Measurements from ENCODE around the gene OPCML.
A peak's percentile ranks its signal among the peaks of the same experiment; 100 is the strongest.

Gene OPCML

DNA sequence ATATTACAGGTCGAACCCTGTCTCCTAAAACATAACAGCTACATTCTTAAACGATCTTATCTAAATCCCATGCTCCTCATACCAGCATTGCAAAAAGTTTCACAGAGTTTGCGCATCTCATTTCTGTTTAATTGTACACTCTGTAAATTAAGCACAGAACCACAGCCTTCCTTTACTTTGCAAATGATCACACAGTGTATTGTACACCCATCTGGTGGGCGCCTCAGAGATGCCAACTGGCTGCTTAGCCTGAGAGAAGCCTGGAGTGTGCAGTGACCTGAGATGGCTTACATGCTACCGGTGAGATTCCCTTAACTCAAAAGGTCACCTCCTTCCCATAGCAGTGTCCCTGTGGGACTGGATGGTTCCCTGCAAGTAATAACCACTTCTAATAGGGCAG is 1077.3 kb downstream of the OPCML start:
- H3K4me1 ChIP-seq (ENCODE audit: control insufficient read depth in 2 of 2, insufficient read depth in 1 of 2, low read depth in 1 of 2, low read length in 2 of 2) = peaks cover 14 to 22% of the 10 kb centered on the region in 2 donors
- H3K4me3 ChIP-seq (ENCODE audit: low read length in 2 of 2) = no peak overlapping the region
- no peak overlapping the region for H2BK12ac ChIP-seq (ENCODE audit: low read length)
- H3K27ac ChIP-seq (replicated peaks; ENCODE audit: low read length) = no peak overlapping the region
- no peak for DNase-seq (ENCODE audit: low spot score)
- no peak overlapping the region for H4K8ac ChIP-seq (ENCODE audit: low read depth, low read length)
- H3K4me2 ChIP-seq (ENCODE audit: insufficient read depth, low read length, poor library complexity, severe bottlenecking) = no peak overlapping the region
- H3K4ac ChIP-seq (ENCODE audit: low read length) = no peak overlapping the region
- no peak overlapping the region for H3K23ac ChIP-seq (ENCODE audit: low read depth, low read length, poor library complexity)
- no peak overlapping the region for H2BK120ac ChIP-seq (ENCODE audit: low read depth, low read length)
- no peaks in the 10 kb centered on the region for H3K79me1 ChIP-seq (ENCODE audit: low read depth, low read length)
- H3K18ac ChIP-seq (ENCODE audit: low read length) = no peak overlapping the region
- no peak overlapping the region for H2AK5ac ChIP-seq (ENCODE audit: low read depth, low read length)
- H3K14ac ChIP-seq (ENCODE audit: low read length) = no peak overlapping the region
- H3K9ac ChIP-seq (ENCODE audit: low read depth, low read length, poor library complexity) = no peak overlapping the region
- H2BK5ac ChIP-seq (ENCODE audit: low read length) = no peak overlapping the region
- H3K36me3 ChIP-seq (replicated peaks in 1 of 2; ENCODE audit: control insufficient read depth in 2 of 2, insufficient read depth in 2 of 2, low read length in 2 of 2) = no peaks in the 10 kb centered on the region
- H3K9me3 ChIP-seq (replicated peaks in 1 of 2; ENCODE audit: control insufficient read depth in 2 of 2, insufficient read depth in 1 of 2, low read depth in 1 of 2, low read length in 2 of 2) = no peaks in the 10 kb centered on the region
- no peaks in the 10 kb centered on the region for H3K27me3 ChIP-seq (ENCODE audit: control insufficient read depth in 3 of 3, insufficient read depth in 3 of 3, low read depth in 1 of 3, low read length in 3 of 3)
- no CpG with 5 or more reads among the region's 5 CpGs for WGBS, 2 donors (ENCODE audit: extremely low coverage in 2 of 2, insufficient read length in 2 of 2, insufficient replicate concordance in 1 of 2)
- H4K91ac ChIP-seq (ENCODE audit: low read depth, low read length, poor library complexity) = no peak overlapping the region
- H2BK15ac ChIP-seq (ENCODE audit: low read length) = no peak overlapping the region
- no peak overlapping the region for H2AFZ ChIP-seq (ENCODE audit: low read length)

DNA sequence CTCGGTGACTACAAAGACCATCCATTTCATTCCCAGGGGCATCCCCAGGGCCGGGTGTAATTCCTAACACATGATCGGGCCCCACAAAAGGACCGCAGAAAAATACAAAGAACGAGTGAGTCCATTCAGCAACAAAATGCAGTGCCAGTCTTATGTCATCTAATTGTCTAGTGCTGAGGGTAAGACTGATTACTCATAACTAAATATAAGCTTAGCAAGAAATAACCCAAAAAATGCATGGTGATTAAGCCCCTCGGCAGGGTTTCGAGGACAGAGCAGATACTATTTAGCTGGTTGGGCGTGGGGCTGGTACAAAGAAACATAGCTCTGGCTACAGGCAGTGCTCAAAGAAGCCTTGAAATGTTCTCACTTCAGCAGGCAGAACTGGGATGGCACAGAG is 1078.9 kb downstream of the OPCML start:
- H3K27me3 ChIP-seq (ENCODE audit: control insufficient read depth in 3 of 3, insufficient read depth in 3 of 3, low read depth in 1 of 3, low read length in 3 of 3) = no peaks in the 10 kb centered on the region
- no peak overlapping the region for H2AK5ac ChIP-seq (ENCODE audit: low read depth, low read length)
- no peak overlapping the region for H3K4me2 ChIP-seq (ENCODE audit: insufficient read depth, low read length, poor library complexity, severe bottlenecking)
- H4K8ac ChIP-seq (ENCODE audit: low read depth, low read length) = no peak overlapping the region
- no peak overlapping the region for H2BK12ac ChIP-seq (ENCODE audit: low read length)
- DNase-seq (ENCODE audit: low spot score) = no peak
- H3K14ac ChIP-seq (ENCODE audit: low read length) = no peak overlapping the region
- H3K27ac ChIP-seq (replicated peaks; ENCODE audit: low read length) = no peak overlapping the region
- H3K9me3 ChIP-seq (replicated peaks in 1 of 2; ENCODE audit: control insufficient read depth in 2 of 2, insufficient read depth in 1 of 2, low read depth in 1 of 2, low read length in 2 of 2) = no peaks in the 10 kb centered on the region
- no peak overlapping the region for H3K4me3 ChIP-seq (ENCODE audit: low read length in 2 of 2)
- no peak overlapping the region for H2BK5ac ChIP-seq (ENCODE audit: low read length)
- H2AFZ ChIP-seq (ENCODE audit: low read length) = no peak overlapping the region
- H3K18ac ChIP-seq (ENCODE audit: low read length) = no peak overlapping the region
- H3K36me3 ChIP-seq (replicated peaks in 1 of 2; ENCODE audit: control insufficient read depth in 2 of 2, insufficient read depth in 2 of 2, low read length in 2 of 2) = no peaks in the 10 kb centered on the region
- no peaks in the 10 kb centered on the region for H3K79me1 ChIP-seq (ENCODE audit: low read depth, low read length)
- H3K4ac ChIP-seq (ENCODE audit: low read length) = no peak overlapping the region
- no peak overlapping the region for H2BK15ac ChIP-seq (ENCODE audit: low read length)
- H2BK120ac ChIP-seq (ENCODE audit: low read depth, low read length) = no peak overlapping the region
- H3K23ac ChIP-seq (ENCODE audit: low read depth, low read length, poor library complexity) = no peak overlapping the region
- H3K9ac ChIP-seq (ENCODE audit: low read depth, low read length, poor library complexity) = no peak overlapping the region
- no peak overlapping the region for H4K91ac ChIP-seq (ENCODE audit: low read depth, low read length, poor library complexity)
- H3K4me1 ChIP-seq (ENCODE audit: control insufficient read depth in 2 of 2, insufficient read depth in 1 of 2, low read depth in 1 of 2, low read length in 2 of 2) = peaks cover 14 to 22% of the 10 kb centered on the region in 2 donors
- no CpG with 5 or more reads among the region's 8 CpGs for WGBS, 2 donors (ENCODE audit: extremely low coverage in 2 of 2, insufficient read length in 2 of 2, insufficient replicate concordance in 1 of 2)

DNA sequence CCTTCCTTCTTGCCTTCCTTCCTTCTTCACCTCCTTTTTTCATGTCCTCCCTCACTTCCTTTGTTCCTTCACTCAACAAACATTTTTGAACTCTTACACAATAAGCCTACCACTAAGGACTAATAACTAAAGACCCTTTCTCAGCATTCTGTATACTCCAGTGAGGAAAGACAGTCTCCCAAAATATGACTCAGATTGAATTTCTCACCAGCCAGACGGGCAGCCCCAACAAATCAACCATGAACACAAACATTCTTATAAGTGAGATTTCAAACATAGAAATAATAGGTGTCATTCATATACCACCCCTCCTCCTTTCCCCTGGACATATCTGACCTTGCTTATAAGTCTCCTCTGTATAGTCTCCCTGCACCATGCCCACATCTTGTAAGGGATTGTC is 1079.7 kb downstream of the OPCML start:
- Histone ChIP-seq H3K18ac (ENCODE audit: low read length) (no peak overlapping the region), H2BK15ac (ENCODE audit: low read length) (no peak overlapping the region), H3K27ac (replicated peaks; ENCODE audit: low read length) (no peak overlapping the region), H3K23ac (ENCODE audit: low read depth, low read length, poor library complexity) (no peak overlapping the region), H3K4me3 (ENCODE audit: low read length in 2 of 2) (no peak overlapping the region), H2BK120ac (ENCODE audit: low read depth, low read length) (no peak overlapping the region), H4K91ac (ENCODE audit: low read depth, low read length, poor library complexity) (no peak overlapping the region), H3K4me2 (ENCODE audit: insufficient read depth, low read length, poor library complexity, severe bottlenecking) (no peak overlapping the region), H3K14ac (ENCODE audit: low read length) (no peak overlapping the region), H3K4me1 (ENCODE audit: control insufficient read depth in 2 of 2, insufficient read depth in 1 of 2, low read depth in 1 of 2, low read length in 2 of 2) (peaks cover 14 to 22% of the 10 kb centered on the region in 2 donors), H3K9ac (ENCODE audit: low read depth, low read length, poor library complexity) (no peak overlapping the region), H2BK5ac (ENCODE audit: low read length) (no peak overlapping the region), H2BK12ac (ENCODE audit: low read length) (no peak overlapping the region), H3K27me3 (ENCODE audit: control insufficient read depth in 3 of 3, insufficient read depth in 3 of 3, low read depth in 1 of 3, low read length in 3 of 3) (no peaks in the 10 kb centered on the region), H2AK5ac (ENCODE audit: low read depth, low read length) (no peak overlapping the region), H3K4ac (ENCODE audit: low read length) (no peak overlapping the region), H3K79me1 (ENCODE audit: low read depth, low read length) (no peaks in the 10 kb centered on the region), H4K8ac (ENCODE audit: low read depth, low read length) (no peak overlapping the region), H3K9me3 (replicated peaks in 1 of 2; ENCODE audit: control insufficient read depth in 2 of 2, insufficient read depth in 1 of 2, low read depth in 1 of 2, low read length in 2 of 2) (no peaks in the 10 kb centered on the region), H3K36me3 (replicated peaks in 1 of 2; ENCODE audit: control insufficient read depth in 2 of 2, insufficient read depth in 2 of 2, low read length in 2 of 2) (no peaks in the 10 kb centered on the region), H2AFZ (ENCODE audit: low read length) (no peak overlapping the region)
- no CpG with 5 or more reads among the region's 1 CpG for WGBS, 2 donors (ENCODE audit: extremely low coverage in 2 of 2, insufficient read length in 2 of 2, insufficient replicate concordance in 1 of 2)
- DNase-seq (ENCODE audit: low spot score) = no peak

DNA sequence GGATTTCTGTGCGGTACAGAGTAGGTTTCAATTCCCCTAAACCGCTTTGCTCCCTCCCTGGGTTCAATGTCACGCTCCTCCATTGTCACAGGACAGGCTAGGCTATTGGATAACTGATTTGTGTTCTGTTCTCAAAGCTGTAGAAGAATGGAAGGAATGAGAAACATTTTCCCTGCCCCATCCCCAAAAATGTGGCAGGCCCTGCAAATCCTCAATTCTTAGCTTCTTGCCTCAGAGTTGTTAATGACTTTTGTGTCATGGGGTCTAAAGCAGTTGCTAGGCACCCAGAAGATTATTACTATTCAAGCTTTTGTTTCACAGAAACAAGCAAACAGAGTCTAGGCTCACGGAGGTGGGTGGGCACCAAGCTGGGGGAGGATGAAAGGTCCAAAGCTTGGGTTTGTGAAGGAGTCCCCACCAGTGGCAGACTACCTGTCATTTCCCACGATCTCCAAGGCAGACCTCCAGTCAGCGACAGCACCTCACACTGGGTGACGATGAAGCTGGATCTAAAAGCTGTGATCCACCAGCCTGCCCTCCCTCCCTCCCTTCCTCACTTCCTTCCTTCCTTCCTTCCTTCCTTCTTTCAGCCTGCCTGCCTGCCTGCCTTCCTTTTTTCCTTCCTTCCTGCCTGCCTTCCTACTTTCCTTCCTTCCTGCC is 1080.2 kb downstream of the OPCML start:
- Histone ChIP-seq H3K36me3 (replicated peaks in 1 of 2; ENCODE audit: control insufficient read depth in 2 of 2, insufficient read depth in 2 of 2, low read length in 2 of 2) (no peaks in the 10 kb centered on the region), H3K4me1 (ENCODE audit: control insufficient read depth in 2 of 2, insufficient read depth in 1 of 2, low read depth in 1 of 2, low read length in 2 of 2) (peaks cover 12 to 19% of the 10 kb centered on the region in 2 donors), H3K9ac (ENCODE audit: low read depth, low read length, poor library complexity) (no peak overlapping the region), H4K91ac (ENCODE audit: low read depth, low read length, poor library complexity) (no peak overlapping the region), H3K4me3 (ENCODE audit: low read length in 2 of 2) (no peak overlapping the region), H3K4me2 (ENCODE audit: insufficient read depth, low read length, poor library complexity, severe bottlenecking) (peak overlapping the region; percentile 37), H2AK5ac (ENCODE audit: low read depth, low read length) (no peak overlapping the region), H3K27ac (replicated peaks; ENCODE audit: low read length) (no peak overlapping the region), H3K9me3 (replicated peaks in 1 of 2; ENCODE audit: control insufficient read depth in 2 of 2, insufficient read depth in 1 of 2, low read depth in 1 of 2, low read length in 2 of 2) (no peaks in the 10 kb centered on the region), H2BK15ac (ENCODE audit: low read length) (no peak overlapping the region), H3K18ac (ENCODE audit: low read length) (no peak overlapping the region), H2BK12ac (ENCODE audit: low read length) (no peak overlapping the region), H3K23ac (ENCODE audit: low read depth, low read length, poor library complexity) (no peak overlapping the region), H3K27me3 (ENCODE audit: control insufficient read depth in 3 of 3, insufficient read depth in 3 of 3, low read depth in 1 of 3, low read length in 3 of 3) (no peaks in the 10 kb centered on the region), H2BK5ac (ENCODE audit: low read length) (no peak overlapping the region), H4K8ac (ENCODE audit: low read depth, low read length) (no peak overlapping the region), H2AFZ (ENCODE audit: low read length) (no peak overlapping the region), H3K79me1 (ENCODE audit: low read depth, low read length) (no peaks in the 10 kb centered on the region), H3K14ac (ENCODE audit: low read length) (no peak overlapping the region), H3K4ac (ENCODE audit: low read length) (no peak overlapping the region), H2BK120ac (ENCODE audit: low read depth, low read length) (no peak overlapping the region)
- WGBS, 2 donors (ENCODE audit: extremely low coverage in 2 of 2, insufficient read length in 2 of 2, insufficient replicate concordance in 1 of 2) = no CpG with 5 or more reads among the region's 7 CpGs
- DNase-seq (ENCODE audit: low spot score) = peak; percentile 41
